Body of pancreas (tissue), 4 donors: ENCODE measurements around the gene POLR1E.
"Not testable (repeated sequence)": the region's sequence is repeated elsewhere in the genome, so short reads cannot be mapped to it uniquely, and the experiment has no call there.

Experiments
- CTCF ChIP-seq, 7 experiments: fragments of 450-650 bp in 4 of 7; fragments of 200-600 bp in 3 of 7; sonication (generic) in 3 of 7; IDR thresholded peaks; one replicate each; pipeline ENCODE4 v1.5.1; 2016 to 2019; ENCODE audit warnings: antibody characterized with exemption in 7 of 7
- POLR2A ChIP-seq, 3 donors: fragments of 450-650 bp; IDR thresholded peaks; one replicate each; pipeline ENCODE4 v1.6.1; 2016; ENCODE audit warnings: antibody characterized with exemption in 3 of 3, mild to moderate bottlenecking in 2 of 3

GRCh38 chr9:37477987-37478619 lies 7.6 kb upstream of the POLR1E start:
- TF ChIP-seq CTCF, POLR2A (IDR thresholded peaks at IDR 0.05): not testable (repeated sequence)
